Epithelial cell of esophagus (primary cell): ENCODE results near the gene LMX1B.

Experiments used
- DNase-seq: peaks from one replicate; pipeline ENCODE4 v3.0.0; 2010; ENCODE audit warnings: low read depth
- H3K4me3 ChIP-seq: 2 replicates; pipeline ENCODE4 v1.5.1; 2011; ENCODE audit warnings: mild to moderate bottlenecking, low read length, control low read depth
- TF ChIP-seq, protein P1 (sequence below): IDR thresholded peaks from 2 replicates; pipeline ENCODE4 v1.5.1; 2011; ENCODE audit warnings: low read depth, mild to moderate bottlenecking, low read length, control low read depth, inconsistent platforms; ENCODE audit not compliant: insufficient read depth; ENCODE audit errors: missing control alignments

LMX1B gene

DNA sequence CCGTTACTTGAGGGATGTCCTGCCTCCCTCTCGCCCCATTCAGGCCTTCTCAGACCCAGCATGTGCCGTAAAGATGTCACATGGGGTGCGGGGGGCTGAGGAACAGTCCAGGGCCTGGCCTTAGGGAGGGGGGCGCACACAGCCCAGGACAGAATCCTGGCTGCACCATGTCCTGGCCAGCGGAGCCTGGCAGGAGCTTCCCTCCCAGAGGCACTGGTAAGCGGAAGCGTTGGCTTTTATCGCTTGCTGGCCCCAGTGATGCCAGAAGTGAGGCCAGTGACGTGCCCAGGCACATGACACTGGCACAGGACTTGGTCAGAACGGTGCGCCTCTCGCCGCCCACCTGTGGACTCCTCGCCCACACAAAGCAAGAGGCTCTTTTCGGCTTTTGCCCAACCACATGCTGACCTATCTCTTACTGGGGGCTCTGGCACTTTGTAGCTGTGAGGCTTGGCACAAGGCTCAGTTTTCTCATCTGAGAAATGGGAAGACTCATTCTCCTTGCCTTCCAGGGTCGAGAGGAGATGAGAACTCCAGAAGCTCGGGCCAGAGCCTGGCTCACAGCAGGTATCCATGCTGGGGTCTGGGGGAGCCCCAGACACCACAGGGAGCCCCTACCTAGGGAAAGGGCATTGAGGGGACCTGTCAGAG lies 59.0 kb downstream of the LMX1B start:
- TF ChIP-seq, protein P1, sequence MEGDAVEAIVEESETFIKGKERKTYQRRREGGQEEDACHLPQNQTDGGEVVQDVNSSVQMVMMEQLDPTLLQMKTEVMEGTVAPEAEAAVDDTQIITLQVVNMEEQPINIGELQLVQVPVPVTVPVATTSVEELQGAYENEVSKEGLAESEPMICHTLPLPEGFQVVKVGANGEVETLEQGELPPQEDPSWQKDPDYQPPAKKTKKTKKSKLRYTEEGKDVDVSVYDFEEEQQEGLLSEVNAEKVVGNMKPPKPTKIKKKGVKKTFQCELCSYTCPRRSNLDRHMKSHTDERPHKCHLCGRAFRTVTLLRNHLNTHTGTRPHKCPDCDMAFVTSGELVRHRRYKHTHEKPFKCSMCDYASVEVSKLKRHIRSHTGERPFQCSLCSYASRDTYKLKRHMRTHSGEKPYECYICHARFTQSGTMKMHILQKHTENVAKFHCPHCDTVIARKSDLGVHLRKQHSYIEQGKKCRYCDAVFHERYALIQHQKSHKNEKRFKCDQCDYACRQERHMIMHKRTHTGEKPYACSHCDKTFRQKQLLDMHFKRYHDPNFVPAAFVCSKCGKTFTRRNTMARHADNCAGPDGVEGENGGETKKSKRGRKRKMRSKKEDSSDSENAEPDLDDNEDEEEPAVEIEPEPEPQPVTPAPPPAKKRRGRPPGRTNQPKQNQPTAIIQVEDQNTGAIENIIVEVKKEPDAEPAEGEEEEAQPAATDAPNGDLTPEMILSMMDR, result no peak
- peak; percentile 23 for DNase-seq
- no peak overlapping the region for H3K4me3 ChIP-seq

DNA sequence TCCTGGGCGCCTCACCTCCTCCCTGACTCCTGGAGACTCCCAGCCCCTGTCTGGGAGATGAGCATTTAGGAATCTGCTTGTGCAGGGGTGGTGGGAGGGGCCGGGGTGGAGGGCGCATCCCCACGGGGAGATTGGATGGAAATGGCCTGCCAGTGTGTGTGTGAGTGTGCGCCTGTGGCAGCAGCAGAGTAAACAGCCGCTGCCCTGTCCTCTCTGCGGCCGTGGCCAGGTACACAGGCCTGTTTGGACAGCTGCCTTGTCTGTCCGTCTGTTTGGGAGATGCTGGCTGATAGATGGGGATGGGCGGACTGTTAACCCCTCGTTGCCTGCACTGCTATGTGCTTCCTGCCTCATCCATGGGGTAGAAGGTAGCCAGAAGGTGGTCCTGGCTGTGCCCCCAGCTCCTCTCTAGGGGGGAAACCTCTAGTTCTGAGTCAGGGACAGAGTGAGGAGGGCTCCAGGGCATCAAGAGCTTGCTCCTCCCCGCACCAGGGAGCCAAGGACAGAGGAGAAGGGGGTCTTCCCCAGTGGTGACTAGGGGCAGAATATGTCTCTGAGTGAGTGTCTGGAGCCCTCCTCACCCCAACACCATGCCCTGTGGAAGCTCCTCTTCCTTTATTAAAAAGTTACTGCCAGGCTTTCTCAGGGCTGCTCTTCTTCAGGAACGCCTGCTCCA lies 60.1 kb downstream of the LMX1B start:
- DNase-seq, result peak; percentile 42
- TF ChIP-seq, protein P1, result no peak
- no peak overlapping the region for H3K4me3 ChIP-seq

DNA sequence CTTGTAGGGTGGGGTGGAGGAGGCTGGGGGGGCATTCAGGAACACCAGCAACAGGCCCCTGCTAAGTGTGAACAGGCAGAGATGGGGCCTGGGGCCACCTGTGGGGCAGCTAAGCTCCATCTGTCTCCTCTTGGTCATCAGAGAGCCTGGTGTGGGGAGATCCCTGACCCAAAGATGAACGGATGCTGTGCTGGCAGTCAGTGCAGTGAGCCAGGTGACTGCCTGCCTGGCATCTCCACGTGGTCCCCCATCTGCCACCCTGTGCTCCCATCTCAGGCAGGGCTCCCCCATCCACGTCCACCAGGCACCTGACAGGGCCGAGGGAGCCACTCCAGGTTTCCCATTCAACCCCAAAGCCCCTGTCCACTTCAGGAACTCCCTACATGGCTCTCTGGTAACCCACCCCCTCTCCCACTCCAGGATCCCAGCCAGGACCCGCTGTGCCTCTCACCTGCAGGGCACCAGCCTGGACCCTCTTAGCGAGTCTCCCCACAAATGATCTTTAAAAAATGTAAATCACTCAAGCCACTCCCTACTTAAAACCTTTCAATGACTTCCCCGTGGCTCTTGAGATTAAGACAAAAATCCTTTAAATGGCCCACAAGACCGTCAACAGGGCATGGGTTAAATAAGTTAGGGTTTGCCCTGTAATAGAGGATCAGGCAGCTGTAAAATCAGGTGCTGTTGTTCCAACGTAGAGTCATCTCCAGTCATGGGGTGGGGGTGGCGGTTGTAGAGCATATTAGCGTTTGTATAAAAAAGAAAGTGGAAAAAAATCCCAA lies 60.8 kb downstream of the LMX1B start:
- no peak overlapping the region for H3K4me3 ChIP-seq
- no peak for DNase-seq
- TF ChIP-seq, protein P1, result no peak

DNA sequence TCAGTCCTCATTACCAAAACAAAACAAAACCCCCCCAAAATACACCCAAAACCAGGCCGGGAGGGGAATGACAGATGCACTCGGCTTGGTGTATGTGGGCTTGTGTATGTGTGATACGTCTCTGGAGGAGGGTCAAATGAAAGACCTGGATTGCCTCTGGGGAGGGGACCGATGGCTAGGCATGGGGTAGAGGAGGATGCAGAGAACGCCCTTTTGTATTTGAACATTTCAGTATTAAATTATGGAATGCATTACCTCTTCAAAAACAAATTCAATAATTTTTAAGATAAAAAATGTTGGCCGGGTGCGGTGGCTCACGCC lies 61.4 kb downstream of the LMX1B start:
- H3K4me3 ChIP-seq, result no peak overlapping the region
- no peak for DNase-seq
- TF ChIP-seq, protein P1, result no peak

DNA sequence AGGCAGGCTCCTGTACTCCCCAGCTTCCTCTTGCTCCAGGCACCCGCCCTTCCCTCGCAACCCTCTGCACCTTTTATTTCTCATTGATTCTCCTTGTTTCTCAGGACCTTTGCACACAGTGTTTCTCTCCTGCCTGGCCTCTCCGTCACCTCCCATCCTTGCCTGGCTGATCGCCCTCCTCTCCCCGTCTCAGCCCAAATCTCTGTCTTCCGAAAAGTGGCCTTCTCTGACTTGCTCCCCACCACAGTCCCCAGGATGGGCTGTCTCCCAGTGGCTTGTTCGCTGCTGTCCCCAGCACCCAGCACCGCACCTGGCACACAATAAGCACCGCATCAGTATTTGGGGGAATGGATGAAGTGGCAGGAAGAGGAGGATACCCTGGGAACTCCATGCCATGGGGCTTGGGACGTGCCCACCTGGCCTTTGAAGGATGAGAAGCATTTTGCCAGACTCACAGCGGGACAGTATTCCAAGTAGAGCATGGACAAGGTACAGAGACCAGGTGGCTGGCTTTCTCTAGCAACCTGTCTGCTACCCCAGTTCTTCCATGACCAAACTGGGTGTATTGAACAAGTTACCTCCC lies 62.5 kb downstream of the LMX1B start:
- no peak overlapping the region for H3K4me3 ChIP-seq
- DNase-seq, result no peak
- TF ChIP-seq, protein P1, result no peak

DNA sequence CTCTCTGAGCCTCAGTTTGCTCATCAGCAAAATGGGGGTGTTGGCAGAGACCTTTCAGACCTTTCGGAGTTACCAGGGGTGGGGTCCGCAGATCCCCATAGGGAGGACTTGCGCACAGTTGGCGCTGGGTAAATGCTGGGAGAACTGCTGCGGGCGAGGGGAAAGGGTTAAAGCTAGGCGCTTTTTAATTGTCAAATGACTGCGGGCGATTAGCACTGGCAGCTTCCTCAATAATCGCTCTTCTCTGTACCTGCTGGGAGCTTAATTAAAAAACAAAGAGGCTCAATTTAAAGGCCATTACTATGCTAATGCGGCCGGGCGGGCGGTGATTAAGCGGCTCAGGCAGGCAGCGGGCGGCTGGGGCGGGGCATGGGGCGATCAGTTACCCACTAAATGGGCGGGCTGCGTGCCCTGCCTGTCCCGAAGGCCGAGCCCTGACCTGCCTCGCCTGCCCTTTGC lies 63.0 kb downstream of the LMX1B start:
- DNase-seq, result peak; percentile 49
- TF ChIP-seq, protein P1, result no peak
- H3K4me3 ChIP-seq, result no peak overlapping the region
